Trophoblast cell (in vitro differentiated cells and primary cell): Measurements from ENCODE around the gene DHRSX. TPM values are rescaled to one million over a fixed set of nuclear protein-coding genes. Genes with fewer than 3 reads are reported as not detected.
A peak's percentile ranks its signal among the peaks of the same experiment; 100 is the strongest.

Experiments
- DNase-seq, 2 donors: peaks; one replicate each; pipeline ENCODE4 v3.0.0-alpha.2; 2016
- H2AFZ ChIP-seq: 2 replicates; pipeline ENCODE4 v1.6.1; 2013; ENCODE audit warnings: low read length, moderate library complexity, mild to moderate bottlenecking; ENCODE audit not compliant: insufficient read depth, poor library complexity
- H2AK5ac ChIP-seq: 2 replicates; pipeline ENCODE4 v1.6.1; 2013; ENCODE audit warnings: mild to moderate bottlenecking, low read length
- H2BK120ac ChIP-seq: 2 replicates; pipeline ENCODE4 v1.6.1; 2013; ENCODE audit warnings: low read length, mild to moderate bottlenecking, moderate library complexity; ENCODE audit not compliant: insufficient read depth, poor library complexity
- H2BK12ac ChIP-seq: 2 replicates; pipeline ENCODE4 v1.6.1; 2013; ENCODE audit warnings: mild to moderate bottlenecking, low read length, moderate library complexity
- H2BK5ac ChIP-seq: 2 replicates; pipeline ENCODE4 v1.6.1; 2013; ENCODE audit warnings: low read length, low read depth, moderate library complexity, mild to moderate bottlenecking; ENCODE audit not compliant: poor library complexity
- H3K14ac ChIP-seq: 2 replicates; pipeline ENCODE4 v1.6.1; 2013; ENCODE audit warnings: mild to moderate bottlenecking, low read length
- H3K18ac ChIP-seq: 2 replicates; pipeline ENCODE4 v1.6.1; 2013; ENCODE audit warnings: mild to moderate bottlenecking, low read length
- H3K23ac ChIP-seq: 2 replicates; pipeline ENCODE4 v1.6.1; 2013; ENCODE audit warnings: low read length
- H3K27ac ChIP-seq: 2 replicates; pipeline ENCODE4 v1.5.1; 2013; ENCODE audit warnings: low read depth, mild to moderate bottlenecking, inconsistent platforms, low read length, moderate library complexity
- H3K27me3 ChIP-seq: 2 replicates; pipeline ENCODE4 v1.6.1; 2013; ENCODE audit warnings: inconsistent platforms, mild to moderate bottlenecking, low read length, moderate library complexity; ENCODE audit not compliant: insufficient read depth
- H3K36me3 ChIP-seq, 2 experiments: 1 replicate in 1 of 2; 2 replicates in 1 of 2; pipeline ENCODE4 v1.6.1; 2013; ENCODE audit warnings: low read length in 2 of 2, mild to moderate bottlenecking in 2 of 2, moderate library complexity in 1 of 2; ENCODE audit not compliant: insufficient read depth in 2 of 2, control insufficient read depth in 1 of 2
- H3K4ac ChIP-seq: 2 replicates; pipeline ENCODE4 v1.6.1; 2013; ENCODE audit warnings: low read depth, mild to moderate bottlenecking, low read length, moderate library complexity
- H3K4me1 ChIP-seq, 2 experiments: 1 replicate in 1 of 2; 2 replicates in 1 of 2; pipeline ENCODE4 v1.6.1; 2013; ENCODE audit warnings: low read length in 2 of 2, mild to moderate bottlenecking in 2 of 2, moderate library complexity in 1 of 2; ENCODE audit not compliant: insufficient read depth in 2 of 2, control insufficient read depth in 1 of 2
- H3K4me2 ChIP-seq: 2 replicates; pipeline ENCODE4 v1.6.1; 2013; ENCODE audit warnings: inconsistent platforms, mild to moderate bottlenecking, low read length, moderate library complexity
- H3K4me3 ChIP-seq: 2 replicates; pipeline ENCODE4 v1.5.1; 2013; ENCODE audit warnings: mild to moderate bottlenecking, low read depth, low read length, inconsistent platforms
- H3K79me1 ChIP-seq: one replicate; pipeline ENCODE4 v1.6.1; 2013; ENCODE audit warnings: low read length
- H3K79me2 ChIP-seq: 2 replicates; pipeline ENCODE4 v1.6.1; 2013; ENCODE audit warnings: low read length, mild to moderate bottlenecking; ENCODE audit not compliant: control insufficient read depth, insufficient read depth, poor library complexity
- H3K9ac ChIP-seq: 2 replicates; pipeline ENCODE4 v1.6.1; 2013; ENCODE audit warnings: mild to moderate bottlenecking, low read length
- H3K9me3 ChIP-seq: 2 replicates; pipeline ENCODE4 v1.6.1; 2013; ENCODE audit warnings: low read depth, mild to moderate bottlenecking, control low read depth, inconsistent platforms, low read length; ENCODE audit not compliant: insufficient read depth
- H4K12ac ChIP-seq: 2 replicates; pipeline ENCODE4 v1.6.1; 2013; ENCODE audit warnings: low read depth, mild to moderate bottlenecking, low read length, moderate library complexity
- H4K8ac ChIP-seq: 2 replicates; pipeline ENCODE4 v1.6.1; 2013; ENCODE audit warnings: low read depth, mild to moderate bottlenecking, low read length, moderate library complexity
- H4K91ac ChIP-seq: one replicate; pipeline ENCODE4 v1.6.1; 2013; ENCODE audit warnings: low read depth, mild to moderate bottlenecking, low read length, moderate library complexity
- WGBS: extraction: QIAGEN DNeasy Blood & Tissue Kit; methylation state at CpG from one replicate; pipeline ENCODE4 v1.1.7; 2013; ENCODE audit warnings: missing lambda C conversion rate; ENCODE audit not compliant: insufficient read length, insufficient coverage; ENCODE audit errors: extremely low coverage; 5-methylcytosine and 5-hydroxymethylcytosine counted together
- polyA plus RNA-seq: library from polyadenylated mRNA; stranded (reverse); fragments of 200-250 nt; gene quantifications from 2 replicates; pipeline ENCODE4 v1.2.3, GENCODE V29; 2013

The DHRSX gene
- 17.6 and 17.7 TPM in 2 replicates for polyA plus RNA-seq

- peak within 1 kb of the TSS; percentile 96 for H2BK120ac ChIP-seq
- no CpG with 5 or more reads among the region's 57 CpGs for WGBS
- H3K9ac ChIP-seq, result peak within 1 kb of the TSS; percentile 88
- H3K4me2 ChIP-seq, result peak within 1 kb of the TSS; percentile 67
- no peaks in the 10 kb centered on the region for H3K27me3 ChIP-seq
- peak within 1 kb of the TSS; percentile 90 for H3K4me3 ChIP-seq
- H4K91ac ChIP-seq, result peak within 1 kb of the TSS; percentile 98
- H3K36me3 ChIP-seq, result no peaks in the 10 kb centered on the region
- peak within 1 kb of the TSS; percentile 96 for H4K8ac ChIP-seq
- peaks cover 11% of the 10 kb centered on the region for H3K79me2 ChIP-seq
- H2AFZ ChIP-seq, result peak within 1 kb of the TSS; percentile 95
- H3K4ac ChIP-seq, result peak within 1 kb of the TSS; percentile 90
- peak within 1 kb of the TSS; percentile 97 for H4K12ac ChIP-seq
- peaks cover 20 to 23% of the 10 kb centered on the region in 2 experiments for H3K4me1 ChIP-seq
- peak; percentile 52 to 74 for DNase-seq
- H3K23ac ChIP-seq, result no peak within 1 kb of the TSS
- peak within 1 kb of the TSS; percentile 76 for H3K27ac ChIP-seq
- H2BK5ac ChIP-seq, result peak within 1 kb of the TSS; percentile 94
- H2BK12ac ChIP-seq, result peak within 1 kb of the TSS; percentile 96
- H2AK5ac ChIP-seq, result peak within 1 kb of the TSS; percentile 93
- H3K9me3 ChIP-seq, result no peaks in the 10 kb centered on the region
- H3K79me1 ChIP-seq, result peaks cover 22% of the 10 kb centered on the region
- peak within 1 kb of the TSS; percentile 95 for H3K14ac ChIP-seq
- peak within 1 kb of the TSS; percentile 97 for H3K18ac ChIP-seq
Measured at GRCh38 chrX:2500803-2501558, at the start of gene DHRSX, which contains the start of gene ZBED1. DHRSX (minus strand) TSS chrX:2500976; CDS start chrX:2500925, 51 bp downstream. ZBED1 (minus strand) TSS chrX:2500976; CDS start chrX:2490719, 10,257 bp downstream.

GRCh38 chrX:2549876-2550275, 49.1 kb upstream of the DHRSX start:
- Histone ChIP-seq H3K4me2 (no peak overlapping the region), H3K4ac (no peak overlapping the region), H2AFZ (no peak overlapping the region), H2BK5ac (no peak overlapping the region), H3K18ac (no peak overlapping the region), H2AK5ac (no peak overlapping the region), H4K12ac (no peak overlapping the region), H3K79me1 (no peaks in the 10 kb centered on the region), H3K36me3 (no peaks in the 10 kb centered on the region), H3K79me2 (no peaks in the 10 kb centered on the region), H2BK12ac (no peak overlapping the region), H3K14ac (no peak overlapping the region), H3K9ac (no peak overlapping the region), H3K27ac (no peak overlapping the region), H3K23ac (no peak overlapping the region), H3K4me1 (peaks cover 0 to 2% of the 10 kb centered on the region in 2 experiments), H2BK120ac (no peak overlapping the region), H4K8ac (no peak overlapping the region), H3K9me3 (peaks cover 1% of the 10 kb centered on the region), H3K4me3 (no peak overlapping the region), H3K27me3 (no peaks in the 10 kb centered on the region), H4K91ac (no peak overlapping the region)
- WGBS, result no CpG with 5 or more reads among the region's 7 CpGs
- no peak for DNase-seq

GRCh38 chrX:2548711-2549423, 48.1 kb upstream of the DHRSX start:
- Histone ChIP-seq H3K9ac (no peak overlapping the region), H3K4me3 (no peak overlapping the region), H2AFZ (no peak overlapping the region), H3K27ac (no peak overlapping the region), H4K8ac (no peak overlapping the region), H3K79me2 (no peaks in the 10 kb centered on the region), H3K27me3 (no peaks in the 10 kb centered on the region), H2BK5ac (no peak overlapping the region), H3K4me2 (no peak overlapping the region), H3K9me3 (peaks cover 3% of the 10 kb centered on the region), H3K14ac (no peak overlapping the region), H2BK120ac (no peak overlapping the region), H3K4ac (no peak overlapping the region), H3K4me1 (peaks cover 0 to 2% of the 10 kb centered on the region in 2 experiments), H3K79me1 (no peaks in the 10 kb centered on the region), H4K91ac (no peak overlapping the region), H2BK12ac (no peak overlapping the region), H2AK5ac (no peak overlapping the region), H3K36me3 (no peaks in the 10 kb centered on the region), H3K18ac (no peak overlapping the region), H4K12ac (no peak overlapping the region), H3K23ac (no peak overlapping the region)
- WGBS, result no CpG with 5 or more reads among the region's 11 CpGs
- DNase-seq, result no peak

GRCh38 chrX:2547736-2548135, 47.0 kb upstream of the DHRSX start:
- peak in 1 of 2 donors; percentile 24 for DNase-seq
- Histone ChIP-seq H2BK120ac (no peak overlapping the region), H4K12ac (no peak overlapping the region), H3K23ac (no peak overlapping the region), H4K8ac (no peak overlapping the region), H3K79me1 (no peaks in the 10 kb centered on the region), H2AK5ac (no peak overlapping the region), H3K27me3 (no peaks in the 10 kb centered on the region), H3K4me1 (peaks cover 0 to 2% of the 10 kb centered on the region in 2 experiments), H2BK5ac (no peak overlapping the region), H2BK12ac (no peak overlapping the region), H3K14ac (no peak overlapping the region), H3K4me3 (no peak overlapping the region), H4K91ac (no peak overlapping the region), H3K9ac (no peak overlapping the region), H2AFZ (no peak overlapping the region), H3K4ac (no peak overlapping the region), H3K4me2 (no peak overlapping the region), H3K79me2 (no peaks in the 10 kb centered on the region), H3K27ac (no peak overlapping the region), H3K18ac (no peak overlapping the region), H3K36me3 (no peaks in the 10 kb centered on the region), H3K9me3 (peaks cover 3% of the 10 kb centered on the region)
- WGBS, result no CpG with 5 or more reads among the region's 4 CpGs
